NCI-H524 treated with DMSO at 0.1 percent for 48 hours (cell line): ENCODE results near the gene OR56B4.

Source experiments
- DNase-seq: peaks from one replicate; lab custom pipeline; 2025; lab: John Stamatoyannopoulos, UW

The OR56B4 gene

DNA sequence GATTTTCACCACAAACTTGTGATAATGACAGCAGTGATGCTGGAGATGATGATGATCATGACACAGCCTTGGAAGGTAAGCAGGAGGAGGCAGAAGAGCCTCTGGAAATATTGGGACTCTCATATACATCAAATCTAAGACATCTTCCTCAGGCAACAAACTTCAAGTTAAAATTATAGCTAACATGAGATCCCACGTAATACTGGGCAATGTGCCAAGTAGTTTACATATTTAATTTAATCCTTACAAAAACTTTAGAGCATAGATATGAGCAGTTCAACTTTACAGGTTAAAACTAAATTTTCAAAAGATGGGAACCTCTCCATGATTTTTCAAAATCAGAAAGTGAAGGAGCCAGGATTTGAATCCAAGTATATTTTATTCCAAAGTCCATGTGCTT, 43.6 kb downstream of the OR56B4 start:
- DNase-seq = no peak

DNA sequence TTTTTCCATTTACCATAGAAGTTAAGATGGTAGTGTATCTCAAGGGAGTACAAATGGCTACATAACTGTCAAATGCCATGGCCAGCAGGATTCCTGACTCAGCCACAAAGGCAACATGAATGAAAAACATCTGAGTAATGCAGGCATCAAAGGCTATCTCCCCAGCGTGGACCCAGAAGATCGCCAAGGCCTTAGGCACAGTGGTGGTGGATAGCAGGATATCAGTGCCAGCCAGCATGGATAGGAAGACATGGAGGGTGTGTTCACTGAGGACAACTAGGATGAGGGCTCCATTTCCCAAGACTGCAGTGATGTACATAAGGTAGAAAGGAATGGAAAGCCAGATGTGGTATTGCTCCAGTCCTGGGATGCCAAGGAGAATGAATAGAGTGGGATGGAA, 44.6 kb downstream of the OR56B4 start:
- no peak for DNase-seq

DNA sequence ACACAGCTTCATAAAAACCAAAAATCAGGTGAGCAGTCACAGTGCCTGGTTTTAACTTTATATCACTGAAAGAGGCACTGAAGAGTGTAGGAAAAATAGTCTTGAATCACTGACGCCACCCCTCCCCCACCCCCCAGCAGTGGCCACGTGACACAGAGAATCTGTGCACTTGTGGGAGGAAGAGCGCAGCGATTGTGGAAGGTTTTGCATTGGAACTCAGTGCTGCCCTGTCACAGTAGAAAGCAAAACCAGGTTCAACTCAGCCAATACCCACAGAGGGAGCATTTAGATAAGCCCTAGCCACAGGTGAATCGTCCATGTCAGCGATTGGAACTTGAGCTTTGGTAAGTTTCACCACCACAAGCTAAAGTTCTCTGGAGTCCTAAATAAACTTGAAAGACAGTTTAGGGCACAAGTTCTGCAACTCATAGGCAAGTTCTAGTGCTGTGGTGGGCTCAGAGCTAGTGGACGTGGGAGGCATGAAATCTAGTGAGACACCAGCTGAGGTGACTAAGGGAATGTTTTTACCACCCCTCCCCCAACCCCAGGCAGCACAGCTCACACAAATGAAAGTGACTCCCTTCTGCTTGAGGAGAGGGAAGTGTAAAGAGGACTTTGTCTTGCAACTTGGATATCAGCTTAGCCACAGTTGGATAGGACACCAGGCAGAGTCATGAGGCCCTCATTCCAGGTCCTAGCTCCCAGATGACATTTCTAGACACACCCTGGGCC, 49.3 kb downstream of the OR56B4 start:
- no peak for DNase-seq
